Endothelial cell of umbilical vein (primary cell): ENCODE measurements around the gene GNAZ. TPM values are rescaled to one million over a fixed set of nuclear protein-coding genes. Genes with fewer than 3 reads are reported as not detected.

Experiments used
- BruUV-seq: library from RNA; stranded (reverse); fragments of 400-500 nt; replicated peaks from 2 replicates; lab custom pipeline; 2021; lab: Mats Ljungman, UMichigan
- CTCF ChIA-PET: fragments of 300-600, 350-600 bp; sonication (Branson Sonifier 250); formaldehyde crosslinking; loops from one replicate; lab custom pipeline; 2021; ENCODE audit warnings: antibody characterized with exemption, inconsistent platforms; lab: Charles Lee
- POLR2A ChIA-PET: fragments of 300-600, 350-600 bp; sonication (Branson Sonifier 250); formaldehyde crosslinking; loops from one replicate; lab custom pipeline; 2021; ENCODE audit warnings: antibody characterized with exemption, inconsistent platforms; lab: Charles Lee
- DNase-seq: peaks from one replicate; pipeline ENCODE4 v3.0.0-alpha.2; 2011; ENCODE audit warnings: low read depth, low spot score
- FAIRE-seq: peaks from 2 replicates; lab custom pipeline; 2011; peaks lifted over from hg19 to GRCh38; lab: Jason Lieb, UNC
- H2AFZ ChIP-seq: 2 replicates; pipeline ENCODE4 v1.6.0; 2012; ENCODE audit warnings: low read depth, low read length, control low read depth, inconsistent platforms
- H3K27ac ChIP-seq: 2 replicates; pipeline ENCODE4 v1.5.1; 2011; ENCODE audit warnings: low read depth, mild to moderate bottlenecking, control low read depth, low read length, moderate library complexity; ENCODE audit not compliant: insufficient read depth
- H3K27me3 ChIP-seq, 2 experiments: 2 replicates each; pipeline versions ENCODE4 v1.6.0 to v1.6.1; 2011; ENCODE audit warnings: low read length in 2 of 2, mixed read lengths in 1 of 2; ENCODE audit not compliant: control insufficient read depth in 2 of 2, insufficient read depth in 2 of 2
- H3K36me3 ChIP-seq, 2 experiments: 2 replicates in 1 of 2; 3 replicates in 1 of 2; pipeline ENCODE4 v1.5.1; 2011; ENCODE audit warnings: low read length in 2 of 2, mild to moderate bottlenecking in 1 of 2, moderate library complexity in 1 of 2; ENCODE audit not compliant: control insufficient read depth in 2 of 2, insufficient read depth in 2 of 2; ENCODE audit errors: extremely low read depth in 1 of 2
- H3K4me1 ChIP-seq: 3 replicates; pipeline ENCODE4 v1.5.1; 2011; ENCODE audit warnings: mild to moderate bottlenecking, low read length; ENCODE audit not compliant: control insufficient read depth, insufficient read depth; ENCODE audit errors: extremely low read depth
- H3K4me2 ChIP-seq: 2 replicates; pipeline ENCODE4 v1.6.1; 2011; ENCODE audit warnings: low read length, control low read depth, mixed read lengths; ENCODE audit not compliant: insufficient read depth
- H3K4me3 ChIP-seq, 3 experiments: fragments of 200-600 bp in 1 of 3; sonication (generic), shearing (Covaris generic) in 1 of 3; replicated peaks in 1 of 3; 2 replicates each; pipeline ENCODE4 v1.5.1; 2011 to 2016; ENCODE audit warnings: control low read depth in 3 of 3, low read length in 3 of 3, mild to moderate bottlenecking in 2 of 3, inconsistent platforms in 1 of 3, low read depth in 1 of 3, moderate library complexity in 1 of 3; ENCODE audit not compliant: insufficient read depth in 1 of 3
- H3K79me2 ChIP-seq: 2 replicates; pipeline ENCODE4 v1.6.0; 2012; ENCODE audit warnings: low read length, inconsistent platforms; ENCODE audit not compliant: control insufficient read depth, insufficient read depth
- H3K9ac ChIP-seq: replicated peaks from 2 replicates; pipeline ENCODE3; 2011; ENCODE audit warnings: low read length, control low read depth; ENCODE audit not compliant: insufficient read depth; ENCODE audit errors: extremely low read depth
- H3K9me1 ChIP-seq: replicated peaks from 3 replicates; pipeline ENCODE4 v1.6.0; 2011; ENCODE audit warnings: mild to moderate bottlenecking, low read length; ENCODE audit not compliant: control insufficient read depth, insufficient read depth; ENCODE audit errors: extremely low read depth
- H3K9me3 ChIP-seq: replicated peaks from 2 replicates; pipeline ENCODE4 v1.5.1; 2012; ENCODE audit warnings: low read length, inconsistent platforms; ENCODE audit not compliant: control insufficient read depth, insufficient read depth
- H4K20me1 ChIP-seq: replicated peaks from 2 replicates; pipeline ENCODE3; 2011; ENCODE audit warnings: mild to moderate bottlenecking, low read length; ENCODE audit not compliant: control insufficient read depth, insufficient read depth; ENCODE audit errors: extremely low read depth
- EZH2 ChIP-seq: IDR thresholded peaks from 2 replicates; pipeline ENCODE4 v1.6.1; 2012; ENCODE audit warnings: borderline replicate concordance, low read depth, mild to moderate bottlenecking, moderate library complexity, low read length, inconsistent platforms; ENCODE audit not compliant: severe bottlenecking
- FOS ChIP-seq: IDR thresholded peaks from 2 replicates; pipeline ENCODE4 v1.6.1; 2011; ENCODE audit warnings: mild to moderate bottlenecking, low read length, moderate library complexity, borderline replicate concordance; ENCODE audit not compliant: insufficient read depth
- GATA2 ChIP-seq: IDR thresholded peaks from 2 replicates; pipeline ENCODE4 v1.7.0; 2011; ENCODE audit warnings: low read depth, mild to moderate bottlenecking, moderate library complexity, mixed read lengths, low read length; ENCODE audit not compliant: insufficient read length, insufficient read depth
- JUN ChIP-seq: IDR thresholded peaks from 2 replicates; pipeline ENCODE4 v1.6.1; 2011; ENCODE audit warnings: borderline replicate concordance, low read depth; ENCODE audit not compliant: insufficient read length, insufficient read depth
- MAX ChIP-seq: IDR thresholded peaks from 2 replicates; pipeline ENCODE4 v1.6.1; 2011; ENCODE audit not compliant: insufficient read depth, insufficient read length
- MYC ChIP-seq: IDR thresholded peaks from one replicate; pipeline ENCODE4 v1.6.1; 2011; ENCODE audit warnings: mild to moderate bottlenecking, low read depth, low read length
- POLR2A ChIP-seq: IDR thresholded peaks from 2 replicates; pipeline ENCODE4 v1.6.1; 2012; ENCODE audit warnings: low read depth, mild to moderate bottlenecking, control low read depth, low read length
- POLR2AphosphoS5 ChIP-seq: IDR thresholded peaks from 2 replicates; pipeline ENCODE4 v1.6.1; 2012; ENCODE audit warnings: low read depth, mild to moderate bottlenecking, control low read depth, low read length, moderate library complexity; ENCODE audit not compliant: insufficient read depth
- dilution Hi-C: fragments of 300-500 bp; cut with MboI; formaldehyde crosslinking; loops from one replicate; pipeline ENCODE4 v1.15.0; 2019; ENCODE audit warnings: low sequenced_read_pairs; ENCODE audit not compliant: extremely low pct_ligation_motif_present
- intact Hi-C: fragments of 100-400 bp; cut with micrococcal nuclease; formaldehyde crosslinking; loops from one replicate; pipeline ENCODE4 v1.10.0; 2022
- polyA plus RNA-seq, 4 experiments: library from polyadenylated mRNA; depleted of rRNA in 3 of 4; stranded (reverse) in 3 of 4; unstranded in 1 of 4; fragments of >200 nt; gene quantifications; 2 replicates each; pipeline versions ENCODE4 v1.2.1 to v1.2.3, GENCODE V29; 2011 to 2012; ENCODE audit warnings: missing spikeins in 1 of 4
- total RNA-seq: library from RNA; stranded (reverse); gene quantifications from 2 replicates; pipeline ENCODE4 v1.2.3, GENCODE V29; 2021
- TF ChIP-seq, protein P1 (sequence below), 2 donors: IDR thresholded peaks; 1 replicate in 1 of 2; 2 replicates in 1 of 2; pipeline ENCODE4 v1.5.1; 2011; ENCODE audit warnings: low read length in 2 of 2, mild to moderate bottlenecking in 2 of 2, moderate library complexity in 2 of 2, control low read depth in 1 of 2, inconsistent platforms in 1 of 2, low read depth in 1 of 2; ENCODE audit not compliant: insufficient read depth in 1 of 2; ENCODE audit errors: extremely low read depth in 1 of 2

Gene GNAZ
- total and polyA plus RNA-seq, 2 donors (not counting 3 experiments of a cell fraction or from before 2014, with no cell fraction given) = 0.44 to 0.86 TPM

- Histone ChIP-seq H3K79me2 (no peaks in the 10 kb centered on the region), H4K20me1 (no peaks in the 10 kb centered on the region), H3K4me2 (no peak overlapping the region), H3K27me3 (no peaks in the 10 kb centered on the region), H3K4me1 (no peaks in the 10 kb centered on the region), H3K4me3 (no peak overlapping the region), H3K27ac (no peak overlapping the region), H3K36me3 (no peaks in the 10 kb centered on the region), H2AFZ (no peak overlapping the region), H3K9me3 (no peaks in the 10 kb centered on the region), H3K9ac (no peak overlapping the region), H3K9me1 (no peaks in the 10 kb centered on the region)
- TF ChIP-seq MYC (no peak), POLR2A (no peak), FOS (no peak), GATA2 (no peak), EZH2 (no peak), POLR2AphosphoS5 (no peak), JUN (no peak), MAX (no peak)
- TF ChIP-seq, protein P1, sequence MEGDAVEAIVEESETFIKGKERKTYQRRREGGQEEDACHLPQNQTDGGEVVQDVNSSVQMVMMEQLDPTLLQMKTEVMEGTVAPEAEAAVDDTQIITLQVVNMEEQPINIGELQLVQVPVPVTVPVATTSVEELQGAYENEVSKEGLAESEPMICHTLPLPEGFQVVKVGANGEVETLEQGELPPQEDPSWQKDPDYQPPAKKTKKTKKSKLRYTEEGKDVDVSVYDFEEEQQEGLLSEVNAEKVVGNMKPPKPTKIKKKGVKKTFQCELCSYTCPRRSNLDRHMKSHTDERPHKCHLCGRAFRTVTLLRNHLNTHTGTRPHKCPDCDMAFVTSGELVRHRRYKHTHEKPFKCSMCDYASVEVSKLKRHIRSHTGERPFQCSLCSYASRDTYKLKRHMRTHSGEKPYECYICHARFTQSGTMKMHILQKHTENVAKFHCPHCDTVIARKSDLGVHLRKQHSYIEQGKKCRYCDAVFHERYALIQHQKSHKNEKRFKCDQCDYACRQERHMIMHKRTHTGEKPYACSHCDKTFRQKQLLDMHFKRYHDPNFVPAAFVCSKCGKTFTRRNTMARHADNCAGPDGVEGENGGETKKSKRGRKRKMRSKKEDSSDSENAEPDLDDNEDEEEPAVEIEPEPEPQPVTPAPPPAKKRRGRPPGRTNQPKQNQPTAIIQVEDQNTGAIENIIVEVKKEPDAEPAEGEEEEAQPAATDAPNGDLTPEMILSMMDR (IDR thresholded peaks at IDR 0.05; ENCODE audit: extremely low read depth in 1 of 2, insufficient read depth in 1 of 2, low read depth in 1 of 2, low read length in 2 of 2) = no peak
- no TSS peak for BruUV-seq
- FAIRE-seq (no peak), DNase-seq (no peak)
- POLR2A ChIA-PET = no interaction called here
- dilution Hi-C loops (no loop called here), intact Hi-C loops (no loop called here)
- CTCF ChIA-PET = interaction anchor here (1.0 to 2.5 kb wide), 3 partner anchors 11 to 268 kb away, joined by 3 to 7 read pairs (median 3); no protein-coding TSS in a partner anchor
Measured at GRCh38 chr22:23116506-23117263, 46.4 kb downstream of the GNAZ start.
